HG02884 (cell line): ENCODE measurements around the gene TMEM243.
A peak's percentile ranks its signal among the peaks of the same experiment; 100 is the strongest.

Experiments used
- ATAC-seq: cut with Tn5 transposase; IDR thresholded peaks from one replicate; pipeline ENCODE4 v1.9.1; 2021; ENCODE audit warnings: mild to moderate bottlenecking, moderate library complexity; ENCODE audit not compliant: unreplicated experiment

TMEM243 gene

DNA sequence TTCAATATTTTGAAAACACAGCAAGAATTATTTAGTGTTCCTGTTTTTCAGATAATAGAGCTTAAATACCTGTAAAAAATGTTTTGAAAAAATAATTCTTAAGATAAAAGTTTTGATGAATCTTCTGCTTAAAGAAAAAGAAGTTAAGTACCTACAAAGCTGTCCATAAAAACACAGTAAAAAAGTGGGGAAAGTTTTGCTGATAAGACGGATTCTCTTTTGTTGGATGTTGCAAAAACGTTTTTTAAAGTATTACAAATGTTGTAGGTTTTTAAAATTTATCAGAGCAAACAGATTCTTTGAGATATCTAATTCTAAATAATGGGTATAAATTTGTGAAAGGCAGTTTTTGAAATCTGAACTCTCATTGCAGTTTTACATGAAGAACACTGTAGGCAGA lies 55.1 kb downstream of the TMEM243 start:
- no peak for ATAC-seq

DNA sequence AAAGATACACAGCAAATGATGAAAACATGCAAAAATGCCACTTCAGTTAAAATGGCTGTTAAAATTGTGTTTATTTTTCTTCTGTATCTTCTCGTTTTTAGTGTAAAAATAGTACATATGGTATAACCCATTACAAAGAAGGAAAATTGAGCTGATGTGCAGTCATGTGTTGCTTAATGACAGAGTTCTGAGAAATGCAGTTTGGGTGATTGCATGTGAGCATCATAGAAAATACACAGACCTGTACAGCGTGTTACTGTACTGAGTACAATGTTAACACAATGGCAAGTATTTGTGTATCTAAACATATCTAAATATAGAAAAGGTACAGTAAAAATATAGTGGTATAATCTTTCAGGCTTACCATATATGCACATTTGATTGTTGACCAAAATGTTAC lies 60.0 kb downstream of the TMEM243 start:
- peak; percentile 65 for ATAC-seq

DNA sequence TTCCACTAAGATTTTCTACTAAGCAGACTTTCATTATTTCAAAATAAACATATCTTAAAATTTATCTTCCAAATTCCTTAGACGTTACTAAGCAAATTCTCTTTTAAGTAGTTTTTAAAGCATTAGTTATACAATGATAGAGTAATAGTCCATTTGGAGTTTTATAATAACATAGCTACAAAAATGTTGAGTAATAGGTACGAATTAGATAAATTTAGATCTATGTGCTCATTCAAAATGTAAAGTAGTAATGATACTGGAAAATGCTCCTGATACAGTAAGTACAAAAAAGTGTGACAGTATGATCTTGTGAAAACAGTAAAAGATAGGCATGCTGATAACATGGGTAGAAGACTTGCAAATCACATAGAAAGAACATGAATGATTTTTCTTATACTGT lies 62.8 kb downstream of the TMEM243 start:
- no peak for ATAC-seq

DNA sequence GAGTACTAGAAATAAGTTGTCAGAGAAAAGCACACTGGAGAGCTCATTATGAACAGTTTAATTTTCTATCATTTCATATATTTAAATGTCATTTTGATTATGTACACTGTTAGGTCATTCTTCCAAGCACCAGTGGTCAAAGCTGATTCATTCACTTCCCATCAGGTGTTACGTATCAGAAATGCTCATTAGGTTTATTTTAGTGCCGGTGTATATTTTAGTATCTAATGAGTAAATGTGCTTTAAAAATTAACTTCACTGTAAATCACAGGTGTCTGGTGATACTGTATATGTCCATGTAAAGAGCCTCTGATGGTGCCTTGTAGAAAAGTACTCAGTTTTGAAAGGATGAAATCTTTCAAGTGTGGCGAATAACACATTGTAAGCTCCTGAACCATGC lies 63.7 kb downstream of the TMEM243 start:
- ATAC-seq: no peak

DNA sequence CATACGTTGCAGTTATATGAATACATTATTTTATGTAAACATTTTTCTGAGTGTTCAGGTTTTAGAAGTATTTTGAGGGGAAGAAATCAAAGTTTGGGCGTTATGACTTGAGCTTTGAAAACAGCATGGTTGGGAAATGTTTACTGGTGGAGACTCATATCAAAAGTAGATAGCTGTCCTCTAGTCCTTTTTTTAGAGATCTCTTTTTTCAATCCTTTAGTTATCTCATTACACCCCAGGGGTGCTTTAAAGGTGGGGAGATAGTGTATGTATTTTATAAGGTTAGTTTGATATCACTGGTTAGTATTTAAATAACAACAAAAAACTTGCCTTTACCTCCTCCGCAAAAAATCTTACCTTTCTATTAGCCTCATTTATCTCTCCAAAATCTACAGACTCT lies 65.0 kb downstream of the TMEM243 start:
- no peak for ATAC-seq

DNA sequence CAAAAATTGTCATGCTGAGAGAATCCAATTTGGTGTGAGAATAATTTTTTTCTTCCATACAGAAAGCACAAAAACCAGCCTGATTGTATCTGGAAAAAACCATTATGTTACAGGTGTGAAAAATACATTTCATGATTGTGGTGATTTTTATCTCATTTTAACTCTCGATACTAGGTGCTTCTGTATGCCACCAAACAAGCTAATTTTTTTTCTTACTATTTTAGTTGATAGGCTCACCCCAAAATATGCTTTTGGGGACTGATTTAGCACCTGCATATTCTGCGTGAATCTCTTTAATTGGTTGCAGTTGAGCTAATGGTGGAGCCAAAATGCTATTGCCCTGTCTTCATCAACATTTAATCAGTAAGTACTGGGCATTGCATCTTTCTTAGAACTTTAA lies 65.4 kb downstream of the TMEM243 start:
- no peak for ATAC-seq

DNA sequence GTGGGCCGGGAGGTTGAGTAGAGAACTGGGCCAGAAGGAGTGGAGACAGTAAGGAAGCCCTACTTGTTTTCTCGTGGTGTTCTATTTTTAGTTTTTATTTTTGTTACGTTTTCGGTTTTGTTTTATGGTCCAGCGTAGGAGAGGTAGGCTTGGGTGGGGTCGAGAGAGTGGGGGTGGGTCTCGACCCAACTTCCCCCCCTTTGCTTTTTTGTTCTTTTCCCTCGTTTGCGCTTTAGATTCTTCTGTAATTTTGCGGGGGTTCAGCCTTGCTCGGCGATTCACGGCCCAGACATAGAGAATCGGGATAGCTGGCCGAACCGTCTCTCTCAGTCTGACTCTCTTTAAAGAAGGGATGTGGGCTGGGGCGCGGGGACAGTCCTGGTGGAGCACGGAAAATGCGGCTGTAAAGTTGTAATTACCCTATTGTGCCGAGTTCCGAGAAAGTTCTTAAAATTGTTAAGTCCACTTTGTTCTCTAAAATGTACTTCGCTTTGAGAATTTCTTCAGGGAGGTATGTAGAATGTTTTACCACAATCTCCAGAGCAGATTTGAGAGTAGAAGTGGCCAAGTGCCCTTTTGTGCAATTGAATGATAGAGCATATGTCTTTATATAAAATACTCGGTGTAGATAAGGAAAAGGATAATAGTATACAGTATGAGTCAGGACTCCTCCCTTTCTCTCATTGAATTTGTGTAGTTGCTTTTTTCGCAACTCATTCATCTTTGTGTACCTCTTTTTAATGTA lies 66.5 kb downstream of the TMEM243 start:
- peak; percentile 11 for ATAC-seq

DNA sequence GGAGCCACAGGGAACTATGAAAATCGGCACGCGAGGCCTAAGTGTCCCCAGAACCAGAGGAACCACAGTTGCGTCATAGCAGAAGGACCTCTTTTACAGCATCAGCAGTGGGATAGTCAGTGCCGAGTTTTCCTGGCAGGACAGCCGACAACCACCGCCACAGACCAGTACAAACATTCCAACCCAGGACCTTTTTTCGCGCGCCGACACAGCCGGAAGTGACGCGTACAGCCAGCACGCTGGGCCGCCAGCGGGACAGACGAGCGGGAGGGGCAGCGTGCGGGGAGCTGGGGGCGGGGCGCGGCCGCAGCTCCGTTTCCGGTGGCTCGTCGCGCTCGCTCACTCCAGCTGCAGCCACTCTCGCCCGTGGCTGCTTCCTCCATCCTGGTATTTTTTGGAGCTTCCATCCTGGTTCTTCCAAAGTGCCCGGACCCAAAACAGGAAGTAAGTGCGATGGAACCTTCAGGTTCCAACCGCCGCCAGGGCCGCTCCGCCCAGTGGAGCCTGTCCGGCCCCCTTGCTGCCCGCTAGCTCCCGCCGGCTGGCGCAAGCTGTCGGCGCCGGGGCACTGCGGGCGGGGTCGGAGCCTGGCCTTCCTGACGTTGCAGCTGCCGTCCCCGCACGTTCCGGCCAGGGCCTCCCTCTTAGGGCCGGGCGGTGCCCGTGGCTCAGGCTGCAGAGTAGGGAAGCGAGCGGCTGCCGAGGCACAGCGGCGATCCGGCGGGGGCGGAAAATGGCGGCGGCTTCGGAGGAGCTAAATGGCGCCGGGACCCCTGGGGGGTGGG lies 67.2 kb downstream of the TMEM243 start, which contains the start of gene DMTF1:
Gene DMTF1, plus strand, starts transcription at position 342 of the 785 bp plus-strand sequence. CDS start 12,489 bp downstream, outside the sequence.
- peak; percentile 74 for ATAC-seq

DNA sequence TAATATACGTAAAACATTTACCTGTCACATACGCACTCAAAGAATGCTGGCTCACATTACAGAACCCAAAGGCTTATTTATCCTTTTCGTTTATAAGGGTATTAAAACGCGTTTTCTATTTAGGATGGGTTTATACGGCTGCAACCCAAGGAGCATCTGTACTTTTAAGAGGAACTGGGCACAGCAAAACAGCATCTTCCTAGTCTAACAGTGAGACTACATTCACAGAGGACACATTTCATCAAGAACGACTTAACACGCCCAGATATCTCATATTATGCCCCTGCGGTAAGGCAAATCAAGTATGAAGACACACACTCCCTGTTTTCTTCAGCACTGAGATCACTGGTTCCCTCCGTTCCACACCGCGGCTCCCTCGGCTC lies 67.8 kb downstream of the TMEM243 start:
- ATAC-seq: peak; percentile 29

DNA sequence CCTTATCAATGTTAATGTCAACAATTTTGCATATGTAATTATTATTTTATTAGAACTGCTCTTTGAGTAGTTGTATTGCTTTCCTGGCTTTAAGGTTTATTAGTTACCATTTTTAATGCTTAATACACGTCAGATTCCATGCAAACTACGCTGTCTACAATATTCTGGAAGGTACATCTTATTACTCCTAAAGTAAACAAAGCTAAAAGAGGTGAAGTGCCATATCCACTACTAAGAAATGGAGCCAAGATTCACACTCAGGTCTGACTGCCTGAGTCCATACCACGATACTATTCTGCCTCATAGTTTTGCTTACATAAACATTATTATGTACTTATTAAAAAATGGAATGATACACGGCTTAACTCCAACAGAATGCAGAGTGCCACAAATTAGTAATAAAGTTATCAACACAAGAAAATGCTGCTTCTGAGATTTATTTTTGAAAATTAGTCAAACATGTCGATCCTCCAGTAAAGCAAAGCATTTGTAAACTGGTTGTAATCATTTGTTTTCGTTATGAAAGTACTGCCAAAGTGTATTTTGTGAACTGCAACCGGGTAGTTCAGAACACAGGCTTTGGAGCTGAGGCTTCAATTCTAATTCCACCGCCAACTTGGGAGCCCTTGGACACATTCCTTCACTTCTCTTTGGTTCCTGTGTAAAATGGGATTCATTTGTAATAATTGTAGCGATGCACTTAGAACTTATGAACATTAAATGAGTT lies 68.4 kb downstream of the TMEM243 start:
- no peak for ATAC-seq

DNA sequence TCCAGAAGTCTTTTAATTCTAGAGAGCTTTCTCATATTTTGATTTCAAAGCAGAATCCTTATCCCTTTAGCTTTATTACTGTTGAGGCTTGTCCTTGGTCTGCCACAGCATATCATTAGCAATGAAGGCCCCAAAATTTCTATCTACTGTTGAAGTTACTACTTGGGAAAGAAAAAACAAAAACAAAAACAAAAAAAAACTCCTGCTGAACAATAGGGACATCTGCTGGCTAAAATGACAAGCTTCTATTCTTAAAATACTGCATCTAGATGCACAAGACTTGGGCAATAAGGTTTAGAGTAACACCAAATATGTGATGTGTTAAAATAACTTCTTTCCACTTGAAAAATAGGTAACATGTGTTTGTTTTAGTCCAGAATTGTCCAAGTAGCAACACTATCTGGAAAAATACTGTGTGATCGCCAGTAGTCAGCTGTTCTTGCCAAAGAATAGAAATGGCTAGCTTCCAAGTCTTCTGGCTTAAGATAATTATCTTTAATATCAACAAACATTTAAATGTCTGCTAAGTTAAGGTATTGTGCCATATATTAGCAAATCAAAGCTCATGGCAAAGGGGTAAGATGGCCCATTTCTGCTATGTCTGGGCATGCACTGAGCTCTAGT lies 71.1 kb downstream of the TMEM243 start:
- no peak for ATAC-seq

DNA sequence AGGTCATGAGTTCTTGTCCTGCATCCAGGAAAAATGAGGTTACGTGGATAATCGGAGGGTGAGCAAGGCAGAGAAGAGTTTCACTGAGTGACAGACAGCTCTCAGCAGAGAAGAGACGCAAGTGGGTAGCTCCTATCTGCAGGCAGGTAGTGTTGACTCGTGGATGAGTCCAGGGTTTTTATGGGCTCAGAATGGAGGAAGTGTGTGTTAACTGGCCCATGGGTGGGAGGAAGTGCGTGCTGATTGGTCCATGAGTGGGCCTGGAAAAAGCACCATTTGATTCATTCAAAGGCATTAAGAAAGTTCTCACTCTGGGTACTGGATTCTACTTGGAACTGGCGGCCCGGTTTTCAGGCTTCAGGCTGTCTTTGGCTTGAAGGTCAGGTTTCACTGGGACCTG lies 72.0 kb downstream of the TMEM243 start:
- ATAC-seq: no peak

DNA sequence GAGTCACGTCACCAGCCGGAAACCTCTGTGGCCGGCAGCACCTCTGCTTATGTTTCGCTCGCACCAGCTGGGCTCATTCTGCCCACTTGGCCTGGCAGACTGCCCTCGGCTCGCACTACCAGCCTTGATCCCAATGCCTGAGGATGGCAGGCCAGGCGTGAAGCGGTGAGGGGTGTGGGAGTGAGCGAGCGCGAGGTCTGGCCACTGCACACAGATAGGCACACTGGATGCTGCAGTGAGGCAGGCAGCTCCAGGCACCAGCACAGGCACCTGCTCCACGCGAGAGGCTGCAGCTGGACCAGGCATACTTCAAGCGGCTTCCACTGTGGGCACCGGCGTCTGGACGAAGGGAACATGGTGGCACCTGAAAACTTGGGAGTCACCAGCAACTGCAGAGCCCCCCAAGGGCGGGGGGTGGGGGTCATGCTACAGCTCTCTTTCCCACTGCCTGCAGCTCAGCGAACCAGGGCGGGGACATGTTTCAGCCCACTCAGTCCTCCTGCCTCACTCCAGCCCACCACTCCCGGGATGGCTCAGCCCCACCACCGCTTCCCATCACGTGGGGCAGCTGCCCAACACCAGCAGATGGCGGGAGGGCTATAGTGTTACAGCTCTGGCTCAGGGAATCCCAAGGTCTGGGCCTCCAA lies 72.7 kb downstream of the TMEM243 start:
- no peak for ATAC-seq
